PC-9 (cell line): Measurements from ENCODE around the gene ENAH. TPM values are rescaled to one million over a fixed set of nuclear protein-coding genes. Genes with fewer than 3 reads are reported as not detected.
A peak's percentile ranks its signal among the peaks of the same experiment; 100 is the strongest.

Experiments used
- BruUV-seq: library from RNA; stranded (reverse); fragments of 400-500 nt; replicated peaks from 2 replicates; lab custom pipeline; 2021; lab: Mats Ljungman, UMichigan
- CTCF ChIA-PET: fragments of 300-600 bp; sonication (Branson Sonifier 250); formaldehyde crosslinking; loops from one replicate; lab custom pipeline; 2022; ENCODE audit warnings: antibody characterized with exemption; lab: Charles Lee
- POLR2A ChIA-PET: fragments of 300-600 bp; sonication (Branson Sonifier 250); formaldehyde crosslinking; loops from one replicate; lab custom pipeline; 2022; ENCODE audit warnings: antibody characterized with exemption; ENCODE audit not compliant: unreplicated experiment; lab: Charles Lee
- DNase-seq, 2 experiments: peaks; one replicate each; pipeline versions ENCODE4 v3.0.0 to v3.0.0-alpha.2; 2015 to 2022; ENCODE audit warnings: mixed read lengths in 1 of 2
- H2AFZ ChIP-seq: fragments of 200-600 bp; sonication (generic); 2 replicates; pipeline ENCODE4 v1.8.1; 2017; ENCODE audit warnings: antibody characterized with exemption
- H3F3A ChIP-seq: fragments of 200-600 bp; sonication (generic); 2 replicates; pipeline ENCODE4 v1.8.1; 2017; ENCODE audit warnings: antibody characterized with exemption, mild to moderate bottlenecking, low read depth; ENCODE audit not compliant: insufficient read depth
- H3K27ac ChIP-seq: fragments of 200-600 bp; sonication (generic); 2 replicates; pipeline ENCODE4 v1.6.1; 2016; ENCODE audit warnings: mixed run types
- H3K27me3 ChIP-seq: fragments of 200-600 bp; sonication (generic); 2 replicates; pipeline ENCODE4 v1.6.1; 2016; ENCODE audit warnings: low read depth, mixed run types; ENCODE audit not compliant: insufficient read depth
- H3K36me3 ChIP-seq: fragments of 200-600 bp; sonication (generic); 2 replicates; pipeline ENCODE4 v1.6.1; 2016; ENCODE audit warnings: low read depth, mixed run types
- H3K4me1 ChIP-seq: fragments of 200-600 bp; sonication (generic); replicated peaks from 2 replicates; pipeline ENCODE4 v1.6.1; 2016; ENCODE audit warnings: mixed run types; ENCODE audit not compliant: insufficient read depth
- H3K4me2 ChIP-seq: fragments of 200-600 bp; sonication (generic); 2 replicates; pipeline ENCODE4 v1.6.1; 2017; ENCODE audit warnings: mixed run types
- H3K4me3 ChIP-seq: fragments of 200-600 bp; sonication (generic); 2 replicates; pipeline ENCODE4 v1.6.1; 2016; ENCODE audit warnings: mixed run types
- H3K79me2 ChIP-seq: fragments of 200-600 bp; sonication (generic); 2 replicates; pipeline ENCODE4 v1.6.1; 2017; ENCODE audit warnings: low read depth, mixed run types
- H3K9me2 ChIP-seq: fragments of 200-600 bp; sonication (generic); 2 replicates; pipeline ENCODE4 v1.8.1; 2017; ENCODE audit warnings: mild to moderate bottlenecking; ENCODE audit not compliant: insufficient read depth
- H3K9me3 ChIP-seq: fragments of 200-600 bp; sonication (generic); 2 replicates; pipeline ENCODE4 v1.8.1; 2016; ENCODE audit warnings: low read depth; ENCODE audit not compliant: insufficient read depth
- H4K20me1 ChIP-seq: fragments of 200-600 bp; sonication (generic); 2 replicates; pipeline ENCODE4 v1.8.1; 2017; ENCODE audit not compliant: insufficient read depth
- EZH2 ChIP-seq: fragments of 200-600 bp; sonication (generic); IDR thresholded peaks from 2 replicates; pipeline ENCODE4 v1.8.0; 2017; ENCODE audit warnings: antibody characterized with exemption, low read depth
- intact Hi-C: fragments of 100-400 bp; cut with micrococcal nuclease; formaldehyde crosslinking; loops from one replicate; pipeline ENCODE4 v1.10.0; 2022; ENCODE audit not compliant: unreplicated experiment
- total RNA-seq: library from RNA; stranded (reverse); gene quantifications from 2 replicates; pipeline ENCODE4 v1.2.3, GENCODE V29; 2021
- TF ChIP-seq, protein P1 (sequence below): fragments of 200-600 bp; sonication (generic); conservative IDR thresholded peaks from 2 replicates; pipeline ENCODE4 v1.6.1; 2017; ENCODE audit warnings: mixed run types, antibody characterized with exemption, mild to moderate bottlenecking, moderate library complexity

ENAH gene
- total RNA-seq, 1 experiment from 2014 or later: 167 TPM

DNA sequence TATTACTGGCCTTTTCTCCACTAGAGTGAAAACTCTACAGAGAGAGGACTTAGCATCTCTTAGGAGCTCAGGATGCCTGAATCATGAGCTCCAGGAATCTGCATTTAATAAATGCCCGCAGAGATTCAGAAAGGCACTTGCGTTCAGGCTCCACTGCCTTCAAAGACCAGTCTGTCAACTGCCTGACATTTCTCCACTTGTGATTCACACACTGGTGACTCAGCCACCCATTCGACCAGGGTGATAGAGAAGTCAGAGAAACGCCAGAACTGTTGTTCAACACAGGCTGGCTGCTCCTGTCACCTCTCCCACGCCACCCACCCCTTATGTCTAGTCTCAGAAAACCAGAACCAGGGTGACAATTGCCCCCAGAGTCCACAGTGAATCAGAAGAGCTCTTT is 198.2 kb downstream of the ENAH start:
- BruUV-seq: no TSS peak
- Histone ChIP-seq H3K27me3 (no peaks in the 10 kb centered on the region), H4K20me1 (no peaks in the 10 kb centered on the region), H3K9me3 (no peaks in the 10 kb centered on the region), H3K4me1 (peaks cover 66% of the 10 kb centered on the region), H3K27ac (peak overlapping the region; percentile 98), H2AFZ (no peak overlapping the region), H3F3A (peaks cover 51% of the 10 kb centered on the region), H3K4me3 (peak overlapping the region; percentile 20; the same call in 1 of the 2 replicates), H3K36me3 (no peaks in the 10 kb centered on the region), H3K9me2 (no peaks in the 10 kb centered on the region), H3K79me2 (no peaks in the 10 kb centered on the region), H3K4me2 (peak overlapping the region; percentile 75)
- TF ChIP-seq, protein P1, sequence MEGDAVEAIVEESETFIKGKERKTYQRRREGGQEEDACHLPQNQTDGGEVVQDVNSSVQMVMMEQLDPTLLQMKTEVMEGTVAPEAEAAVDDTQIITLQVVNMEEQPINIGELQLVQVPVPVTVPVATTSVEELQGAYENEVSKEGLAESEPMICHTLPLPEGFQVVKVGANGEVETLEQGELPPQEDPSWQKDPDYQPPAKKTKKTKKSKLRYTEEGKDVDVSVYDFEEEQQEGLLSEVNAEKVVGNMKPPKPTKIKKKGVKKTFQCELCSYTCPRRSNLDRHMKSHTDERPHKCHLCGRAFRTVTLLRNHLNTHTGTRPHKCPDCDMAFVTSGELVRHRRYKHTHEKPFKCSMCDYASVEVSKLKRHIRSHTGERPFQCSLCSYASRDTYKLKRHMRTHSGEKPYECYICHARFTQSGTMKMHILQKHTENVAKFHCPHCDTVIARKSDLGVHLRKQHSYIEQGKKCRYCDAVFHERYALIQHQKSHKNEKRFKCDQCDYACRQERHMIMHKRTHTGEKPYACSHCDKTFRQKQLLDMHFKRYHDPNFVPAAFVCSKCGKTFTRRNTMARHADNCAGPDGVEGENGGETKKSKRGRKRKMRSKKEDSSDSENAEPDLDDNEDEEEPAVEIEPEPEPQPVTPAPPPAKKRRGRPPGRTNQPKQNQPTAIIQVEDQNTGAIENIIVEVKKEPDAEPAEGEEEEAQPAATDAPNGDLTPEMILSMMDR: no peak
- no peak for TF ChIP-seq EZH2
- intact Hi-C loops: no loop called here
- CTCF ChIA-PET: interaction anchor here (0.6 to 1.1 kb wide), 4 partner anchors 11 to 997 kb away, joined by 5 to 12 read pairs (median 6); no protein-coding TSS in a partner anchor
- peak; percentile 74 to 93 for DNase-seq
- POLR2A ChIA-PET: interaction anchor here (0.5 to 0.6 kb wide), 4 partner anchors 26 to 1250 kb away, joined by 3 to 5 read pairs (median 3); no protein-coding TSS in a partner anchor

DNA sequence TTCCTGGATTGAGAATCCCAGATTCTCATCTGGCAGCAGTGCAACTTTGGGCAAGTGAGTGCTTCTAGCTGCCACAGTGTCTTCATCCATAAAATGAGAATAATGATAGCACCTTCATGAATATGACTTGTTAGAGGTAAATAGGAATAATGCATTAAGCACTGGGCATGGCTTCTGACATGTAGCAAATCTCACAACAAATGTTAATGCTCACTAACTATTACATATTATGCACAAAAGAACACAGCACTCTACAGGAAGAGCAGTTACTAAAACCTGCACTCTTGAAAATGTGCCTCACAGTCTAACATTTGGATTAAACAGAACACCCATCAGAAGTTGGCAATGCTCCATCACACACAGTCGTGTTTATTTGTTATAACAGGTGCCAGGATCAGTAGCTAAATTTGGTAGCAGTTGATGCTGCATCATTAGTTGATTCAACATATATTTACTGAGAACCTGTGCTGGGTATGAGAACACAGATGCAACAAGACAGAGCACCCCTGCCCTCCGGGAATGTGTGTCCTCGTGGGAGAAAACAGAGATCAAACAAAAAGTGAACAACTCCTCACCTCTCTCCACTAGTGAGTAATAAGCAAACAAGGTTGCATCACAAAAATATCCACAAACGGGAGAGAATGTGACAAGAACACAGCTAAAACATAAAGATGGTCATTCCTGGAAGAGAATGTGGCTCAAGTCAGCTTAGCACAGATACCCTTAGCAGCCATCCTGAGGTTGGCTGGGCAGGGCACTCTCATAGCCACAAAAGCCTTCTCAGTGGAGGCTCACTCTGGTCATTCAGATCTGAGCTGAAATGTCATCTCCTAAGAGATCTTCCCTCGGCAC is 198.9 kb downstream of the ENAH start:
- ChIA-PET CTCF (interaction anchor here (0.6 to 1.1 kb wide), 4 partner anchors 9 to 997 kb away, joined by 3 to 6 read pairs (median 5); no protein-coding TSS in a partner anchor), POLR2A (interaction anchor here (0.6 kb wide), 1 partner anchor 8 kb away, joined by 7 read pairs; no protein-coding TSS in a partner anchor)
- DNase-seq: peak in 1 of 2 experiments; percentile 95

DNA sequence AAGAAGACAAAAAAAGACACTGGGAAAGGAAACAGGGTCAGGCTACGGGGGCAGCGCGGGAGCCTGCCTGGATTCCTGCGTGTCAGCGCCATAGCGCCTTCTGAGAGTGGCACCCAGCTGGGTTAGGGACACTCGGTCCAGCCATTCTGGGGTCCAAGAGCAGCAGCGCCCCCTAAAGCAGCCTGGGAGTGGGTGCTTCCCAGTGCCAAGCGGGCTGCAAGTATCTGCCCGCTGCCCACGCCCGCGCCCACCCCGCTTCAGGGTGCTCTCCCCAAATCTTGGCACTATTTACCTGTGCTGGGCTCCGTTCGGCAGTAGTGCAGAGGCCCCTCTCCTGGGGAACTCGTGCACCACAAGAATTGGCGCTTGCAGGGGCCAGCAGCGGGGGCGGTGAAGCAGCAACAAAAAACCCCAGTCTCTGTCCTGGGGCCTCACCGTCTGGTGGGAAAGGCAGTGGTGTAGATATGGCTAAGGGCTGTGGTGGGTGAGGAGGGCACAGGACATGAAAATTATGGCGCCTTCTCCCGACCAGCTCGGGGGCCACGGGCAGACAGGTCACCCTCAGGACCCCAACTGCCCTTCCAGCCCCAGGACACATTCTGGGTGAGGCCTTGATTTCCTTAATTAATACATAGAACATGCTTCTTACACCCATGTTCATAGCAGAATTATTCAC is 200.9 kb downstream of the ENAH start:
- CTCF ChIA-PET: no interaction called here
- no peak overlapping the region for H3K27ac ChIP-seq

More for the DNA sequence above, 198.9 kb downstream of the ENAH start:
- Histone ChIP-seq H3K9me3 (no peaks in the 10 kb centered on the region), H3K4me2 (peak overlapping the region; percentile 75), H3K27me3 (no peaks in the 10 kb centered on the region), H3K27ac (peak overlapping the region; percentile 98), H2AFZ (no peak overlapping the region), H3K4me1 (peaks cover 66% of the 10 kb centered on the region), H3K9me2 (no peaks in the 10 kb centered on the region), H3K36me3 (no peaks in the 10 kb centered on the region), H3F3A (peaks cover 52% of the 10 kb centered on the region), H3K4me3 (peak overlapping the region; percentile 20; the same call in 1 of the 2 replicates), H4K20me1 (no peaks in the 10 kb centered on the region), H3K79me2 (no peaks in the 10 kb centered on the region)
- intact Hi-C loops: no loop called here
- BruUV-seq: no TSS peak
- TF ChIP-seq EZH2: no peak
- TF ChIP-seq, protein P1: no peak

More for the DNA sequence above, 200.9 kb downstream of the ENAH start:
- no peak for DNase-seq
- intact Hi-C loops: no loop called here
- Histone ChIP-seq H3K9me3 (no peaks in the 10 kb centered on the region), H3K4me3 (no peak overlapping the region), H4K20me1 (no peaks in the 10 kb centered on the region), H2AFZ (no peak overlapping the region), H3K4me2 (no peak overlapping the region), H3K27me3 (no peaks in the 10 kb centered on the region), H3K36me3 (no peaks in the 10 kb centered on the region), H3K4me1 (peaks cover 84% of the 10 kb centered on the region), H3F3A (peaks cover 72% of the 10 kb centered on the region), H3K79me2 (no peaks in the 10 kb centered on the region), H3K9me2 (no peaks in the 10 kb centered on the region)
- no peak for TF ChIP-seq EZH2
- TF ChIP-seq, protein P1: no peak
- BruUV-seq: no TSS peak
- POLR2A ChIA-PET: no interaction called here
